Trophoblast cell (in vitro differentiated cells and primary cell): ENCODE results near the gene SPPL3.

Experiments
- DNase-seq, 2 donors: peaks; one replicate each; pipeline ENCODE4 v3.0.0-alpha.2; 2016
- H2AFZ ChIP-seq: 2 replicates; pipeline ENCODE4 v1.6.1; 2013; ENCODE audit warnings: low read length, moderate library complexity, mild to moderate bottlenecking; ENCODE audit not compliant: insufficient read depth, poor library complexity
- H2AK5ac ChIP-seq: 2 replicates; pipeline ENCODE4 v1.6.1; 2013; ENCODE audit warnings: mild to moderate bottlenecking, low read length
- H2BK120ac ChIP-seq: 2 replicates; pipeline ENCODE4 v1.6.1; 2013; ENCODE audit warnings: low read length, mild to moderate bottlenecking, moderate library complexity; ENCODE audit not compliant: insufficient read depth, poor library complexity
- H2BK12ac ChIP-seq: 2 replicates; pipeline ENCODE4 v1.6.1; 2013; ENCODE audit warnings: mild to moderate bottlenecking, low read length, moderate library complexity
- H2BK5ac ChIP-seq: 2 replicates; pipeline ENCODE4 v1.6.1; 2013; ENCODE audit warnings: low read length, low read depth, moderate library complexity, mild to moderate bottlenecking; ENCODE audit not compliant: poor library complexity
- H3K14ac ChIP-seq: 2 replicates; pipeline ENCODE4 v1.6.1; 2013; ENCODE audit warnings: mild to moderate bottlenecking, low read length
- H3K18ac ChIP-seq: 2 replicates; pipeline ENCODE4 v1.6.1; 2013; ENCODE audit warnings: mild to moderate bottlenecking, low read length
- H3K23ac ChIP-seq: 2 replicates; pipeline ENCODE4 v1.6.1; 2013; ENCODE audit warnings: low read length
- H3K27ac ChIP-seq: 2 replicates; pipeline ENCODE4 v1.5.1; 2013; ENCODE audit warnings: low read depth, mild to moderate bottlenecking, inconsistent platforms, low read length, moderate library complexity
- H3K27me3 ChIP-seq: 2 replicates; pipeline ENCODE4 v1.6.1; 2013; ENCODE audit warnings: inconsistent platforms, mild to moderate bottlenecking, low read length, moderate library complexity; ENCODE audit not compliant: insufficient read depth
- H3K36me3 ChIP-seq, 2 experiments: 1 replicate in 1 of 2; 2 replicates in 1 of 2; pipeline ENCODE4 v1.6.1; 2013; ENCODE audit warnings: low read length in 2 of 2, mild to moderate bottlenecking in 2 of 2, moderate library complexity in 1 of 2; ENCODE audit not compliant: insufficient read depth in 2 of 2, control insufficient read depth in 1 of 2
- H3K4ac ChIP-seq: 2 replicates; pipeline ENCODE4 v1.6.1; 2013; ENCODE audit warnings: low read depth, mild to moderate bottlenecking, low read length, moderate library complexity
- H3K4me1 ChIP-seq, 2 experiments: 1 replicate in 1 of 2; 2 replicates in 1 of 2; pipeline ENCODE4 v1.6.1; 2013; ENCODE audit warnings: low read length in 2 of 2, mild to moderate bottlenecking in 2 of 2, moderate library complexity in 1 of 2; ENCODE audit not compliant: insufficient read depth in 2 of 2, control insufficient read depth in 1 of 2
- H3K4me2 ChIP-seq: 2 replicates; pipeline ENCODE4 v1.6.1; 2013; ENCODE audit warnings: inconsistent platforms, mild to moderate bottlenecking, low read length, moderate library complexity
- H3K4me3 ChIP-seq: 2 replicates; pipeline ENCODE4 v1.5.1; 2013; ENCODE audit warnings: mild to moderate bottlenecking, low read depth, low read length, inconsistent platforms
- H3K79me1 ChIP-seq: one replicate; pipeline ENCODE4 v1.6.1; 2013; ENCODE audit warnings: low read length
- H3K79me2 ChIP-seq: 2 replicates; pipeline ENCODE4 v1.6.1; 2013; ENCODE audit warnings: low read length, mild to moderate bottlenecking; ENCODE audit not compliant: control insufficient read depth, insufficient read depth, poor library complexity
- H3K9ac ChIP-seq: 2 replicates; pipeline ENCODE4 v1.6.1; 2013; ENCODE audit warnings: mild to moderate bottlenecking, low read length
- H3K9me3 ChIP-seq: 2 replicates; pipeline ENCODE4 v1.6.1; 2013; ENCODE audit warnings: low read depth, mild to moderate bottlenecking, control low read depth, inconsistent platforms, low read length; ENCODE audit not compliant: insufficient read depth
- H4K12ac ChIP-seq: 2 replicates; pipeline ENCODE4 v1.6.1; 2013; ENCODE audit warnings: low read depth, mild to moderate bottlenecking, low read length, moderate library complexity
- H4K8ac ChIP-seq: 2 replicates; pipeline ENCODE4 v1.6.1; 2013; ENCODE audit warnings: low read depth, mild to moderate bottlenecking, low read length, moderate library complexity
- H4K91ac ChIP-seq: one replicate; pipeline ENCODE4 v1.6.1; 2013; ENCODE audit warnings: low read depth, mild to moderate bottlenecking, low read length, moderate library complexity
- WGBS: extraction: QIAGEN DNeasy Blood & Tissue Kit; methylation state at CpG from one replicate; pipeline ENCODE4 v1.1.7; 2013; ENCODE audit warnings: missing lambda C conversion rate; ENCODE audit not compliant: insufficient read length, insufficient coverage; ENCODE audit errors: extremely low coverage; 5-methylcytosine and 5-hydroxymethylcytosine counted together

SPPL3 gene

GRCh38 chr12:120930032-120930431 lies 25.9 kb upstream of the SPPL3 start:
- Histone ChIP-seq H4K8ac (no peak overlapping the region), H3K27me3 (no peaks in the 10 kb centered on the region)
- no CpG with 5 or more reads among the region's 5 CpGs for WGBS

DNA sequence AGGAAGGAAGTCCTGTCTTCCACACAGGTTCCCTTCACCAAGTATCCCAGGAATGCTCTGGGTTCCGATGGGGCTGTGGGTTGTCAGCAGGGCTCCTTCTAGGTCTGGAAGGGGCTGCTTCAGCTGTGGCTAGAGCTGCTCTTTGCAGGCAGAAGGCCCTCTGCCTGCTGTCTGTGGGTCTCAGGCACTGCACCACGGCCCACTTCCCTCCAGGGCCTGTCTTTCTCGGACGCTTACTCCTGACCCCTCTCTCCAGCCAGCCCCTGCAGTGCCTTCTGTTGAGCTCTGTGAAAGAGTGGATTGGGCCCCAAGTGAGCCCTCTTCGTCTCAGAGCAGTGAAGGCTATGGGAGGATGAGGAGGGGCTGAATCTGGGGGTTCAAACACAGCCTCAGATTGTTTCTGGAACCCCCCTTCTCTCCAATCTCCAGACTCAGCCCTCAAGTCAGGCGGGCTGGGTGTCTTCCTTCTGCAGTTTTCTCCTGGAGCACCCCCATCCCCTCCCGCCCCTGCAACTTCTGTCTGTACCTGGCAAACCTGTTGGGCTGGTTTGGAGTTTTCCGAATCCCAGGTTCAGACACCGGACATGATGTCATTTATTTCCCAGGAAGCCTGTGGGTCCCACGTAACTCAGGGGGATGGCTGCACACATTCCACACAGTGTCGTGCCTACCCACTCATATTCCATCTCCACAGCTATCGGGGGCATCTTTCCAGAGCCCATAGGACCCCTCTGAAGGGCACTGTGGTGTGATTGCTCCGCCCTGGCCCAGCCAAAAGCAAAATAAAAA lies 24.9 kb upstream of the SPPL3 start:
- no CpG with 5 or more reads among the region's 13 CpGs for WGBS
- DNase-seq: peak; percentile 74 to 85
- Histone ChIP-seq H3K36me3 (no peaks in the 10 kb centered on the region), H2AFZ (peak overlapping the region; percentile 97), H3K27ac (peak overlapping the region; percentile 99), H3K18ac (peak overlapping the region; percentile 82), H3K23ac (no peak overlapping the region), H3K27me3 (no peaks in the 10 kb centered on the region), H3K4me2 (peak overlapping the region; percentile 74), H3K79me1 (peaks cover 20% of the 10 kb centered on the region), H4K8ac (peak overlapping the region; percentile 97), H4K12ac (peak overlapping the region; percentile 96), H2BK120ac (peak overlapping the region; percentile 100), H3K4me1 (peaks cover 13 to 23% of the 10 kb centered on the region in 2 experiments), H3K4ac (peak overlapping the region; percentile 35), H2AK5ac (peak overlapping the region; percentile 31), H2BK12ac (peak overlapping the region; percentile 90), H3K4me3 (no peak overlapping the region), H3K9ac (peak overlapping the region; percentile 65), H4K91ac (peak overlapping the region; percentile 97), H3K79me2 (peaks cover 4% of the 10 kb centered on the region), H3K9me3 (peaks cover 2% of the 10 kb centered on the region), H3K14ac (peak overlapping the region; percentile 87), H2BK5ac (peak overlapping the region; percentile 99)

More at GRCh38 chr12:120930032-120930431, 25.9 kb upstream of the SPPL3 start:
- Histone ChIP-seq H3K27ac (no peak overlapping the region), H3K4me3 (no peak overlapping the region), H3K4ac (no peak overlapping the region), H3K79me1 (peaks cover 18% of the 10 kb centered on the region), H2AFZ (no peak overlapping the region), H4K91ac (peak overlapping the region; percentile 26), H3K9ac (no peak overlapping the region), H2AK5ac (peak overlapping the region; percentile 42), H2BK12ac (peak overlapping the region; percentile 83), H3K36me3 (no peaks in the 10 kb centered on the region), H3K4me2 (no peak overlapping the region), H3K4me1 (peaks cover 13 to 23% of the 10 kb centered on the region in 2 experiments), H3K79me2 (peaks cover 4% of the 10 kb centered on the region), H2BK120ac (peak overlapping the region; percentile 56), H3K14ac (no peak overlapping the region), H3K9me3 (peaks cover 2% of the 10 kb centered on the region), H3K23ac (no peak overlapping the region), H3K18ac (no peak overlapping the region), H2BK5ac (no peak overlapping the region), H4K12ac (no peak overlapping the region)
- no peak for DNase-seq

DNA sequence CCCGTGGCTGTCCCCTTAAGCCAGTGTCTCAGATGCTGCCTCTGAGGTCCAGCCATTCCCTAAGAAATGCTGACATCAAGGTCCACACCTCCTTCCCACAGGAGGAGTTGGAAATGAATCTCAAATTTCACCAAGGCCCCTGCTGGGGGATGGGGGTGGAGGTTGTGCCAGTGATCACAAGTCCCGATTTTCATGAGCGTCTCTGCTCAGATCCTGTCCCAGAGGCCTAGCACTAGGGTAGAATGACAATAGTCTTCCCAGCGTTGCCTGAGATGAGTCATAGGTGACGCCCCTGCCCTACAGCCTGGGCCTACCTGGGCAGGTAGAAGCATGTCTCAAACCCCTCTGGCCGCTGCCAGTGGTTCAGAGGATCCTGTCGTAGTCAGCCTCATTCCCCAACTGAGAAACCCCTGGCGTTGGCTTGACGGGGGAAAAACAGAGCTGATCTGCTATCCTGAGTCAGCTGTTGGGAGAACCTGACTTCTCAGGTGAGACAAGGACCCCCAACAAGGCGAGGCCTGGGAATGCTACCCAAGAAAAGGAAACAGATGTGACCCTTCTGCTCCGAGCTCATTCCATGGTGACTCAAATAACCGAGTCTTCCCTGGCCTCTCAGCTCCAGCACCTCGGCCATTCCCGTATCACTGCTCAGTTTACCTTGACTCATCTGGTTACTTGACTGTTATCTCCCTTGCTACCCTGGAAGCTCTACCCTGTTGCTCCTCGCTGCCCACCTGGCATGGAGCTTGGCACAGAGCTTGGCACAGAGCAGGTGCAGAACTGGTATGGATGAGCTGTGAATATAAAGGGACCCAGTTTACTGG lies 21.8 kb upstream of the SPPL3 start:
- Histone ChIP-seq H3K4me3 (no peak overlapping the region), H3K4me1 (peaks cover 10 to 17% of the 10 kb centered on the region in 2 experiments), H3K4me2 (no peak overlapping the region), H3K9me3 (peaks cover 2% of the 10 kb centered on the region), H2AFZ (peak overlapping the region; percentile 58), H3K18ac (peak overlapping the region; percentile 16), H3K23ac (no peak overlapping the region), H2BK5ac (peak overlapping the region; percentile 42), H3K27me3 (no peaks in the 10 kb centered on the region), H3K27ac (peak overlapping the region; percentile 72), H2AK5ac (no peak overlapping the region), H3K4ac (no peak overlapping the region), H3K79me2 (peaks cover 4% of the 10 kb centered on the region), H2BK12ac (peak overlapping the region; percentile 67), H4K12ac (peak overlapping the region; percentile 38), H2BK120ac (peak overlapping the region; percentile 34), H4K8ac (peak overlapping the region; percentile 43), H3K36me3 (no peaks in the 10 kb centered on the region), H3K14ac (peak overlapping the region; percentile 14), H4K91ac (peak overlapping the region; percentile 59), H3K79me1 (peaks cover 20% of the 10 kb centered on the region), H3K9ac (no peak overlapping the region)
- peak; percentile 37 to 51 for DNase-seq
- no CpG with 5 or more reads among the region's 15 CpGs for WGBS

DNA sequence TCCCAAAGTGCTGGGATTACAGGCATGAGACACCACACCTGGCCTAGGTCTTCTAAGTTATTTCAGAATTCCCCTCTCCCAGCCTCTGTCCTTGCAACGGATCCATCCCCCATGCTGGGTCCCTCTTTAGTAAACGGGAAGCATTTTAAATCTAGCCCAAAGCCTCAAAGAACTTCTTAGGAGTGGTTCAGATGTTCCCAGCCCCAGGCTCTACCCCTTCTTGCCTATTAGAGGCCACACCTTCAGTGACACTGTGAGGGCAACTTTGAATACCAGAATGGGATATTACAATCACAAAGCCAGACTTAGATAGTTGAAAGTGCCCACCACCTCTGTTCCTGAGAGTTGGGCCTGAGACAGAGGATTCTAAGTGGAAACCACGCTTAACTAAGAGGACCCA lies 18.1 kb upstream of the SPPL3 start:
- Histone ChIP-seq H3K79me2 (no peaks in the 10 kb centered on the region), H3K4me2 (no peak overlapping the region), H3K4ac (no peak overlapping the region), H3K23ac (no peak overlapping the region), H3K4me1 (peaks cover 6 to 10% of the 10 kb centered on the region in 2 experiments), H2BK5ac (no peak overlapping the region), H3K9ac (no peak overlapping the region), H3K14ac (no peak overlapping the region), H2BK120ac (no peak overlapping the region), H3K27me3 (no peaks in the 10 kb centered on the region), H2BK12ac (no peak overlapping the region), H3K27ac (no peak overlapping the region), H3K4me3 (no peak overlapping the region), H2AFZ (no peak overlapping the region), H4K91ac (no peak overlapping the region), H3K18ac (no peak overlapping the region), H3K79me1 (peaks cover 10% of the 10 kb centered on the region), H4K8ac (no peak overlapping the region), H3K9me3 (no peaks in the 10 kb centered on the region), H3K36me3 (no peaks in the 10 kb centered on the region), H2AK5ac (no peak overlapping the region), H4K12ac (no peak overlapping the region)
- WGBS: no CpG with 5 or more reads among the region's 3 CpGs
- DNase-seq: no peak
